ENCODE measurements around the gene RAVER1.

RAVER1 gene

GRCh38 chr19:10270616-10271394 is 62.5 kb downstream of the RAVER1 start, which contains the start of gene ICAM1:
Gene ICAM1 (plus strand): TSS chr19:10271120. CDS start chr19:10271160, 40 bp downstream.
- peak; percentile 62 for DNase-seq (ENCODE audit: low read depth)

DNA sequence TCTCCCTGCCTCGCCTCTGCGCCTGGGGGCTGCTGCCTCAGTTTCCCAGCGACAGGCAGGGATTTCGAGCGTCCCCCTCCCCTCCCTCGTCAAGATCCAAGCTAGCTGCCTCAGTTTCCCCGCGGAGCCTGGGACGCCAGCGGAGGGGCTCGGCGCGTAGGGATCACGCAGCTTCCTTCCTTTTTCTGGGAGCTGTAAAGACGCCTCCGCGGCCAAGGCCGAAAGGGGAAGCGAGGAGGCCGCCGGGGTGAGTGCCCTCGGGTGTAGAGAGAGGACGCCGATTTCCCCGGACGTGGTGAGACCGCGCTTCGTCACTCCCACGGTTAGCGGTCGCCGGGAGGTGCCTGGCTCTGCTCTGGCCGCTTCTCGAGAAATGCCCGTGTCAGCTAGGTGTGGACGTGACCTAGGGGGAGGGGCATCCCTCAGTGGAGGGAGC is 63.1 kb downstream of the RAVER1 start:
- DNase-seq (ENCODE audit: low read depth), result no peak

GRCh38 chr19:10269333-10270179 is 63.8 kb downstream of the RAVER1 start:
- DNase-seq (ENCODE audit: low read depth), result peak; percentile 81

DNA sequence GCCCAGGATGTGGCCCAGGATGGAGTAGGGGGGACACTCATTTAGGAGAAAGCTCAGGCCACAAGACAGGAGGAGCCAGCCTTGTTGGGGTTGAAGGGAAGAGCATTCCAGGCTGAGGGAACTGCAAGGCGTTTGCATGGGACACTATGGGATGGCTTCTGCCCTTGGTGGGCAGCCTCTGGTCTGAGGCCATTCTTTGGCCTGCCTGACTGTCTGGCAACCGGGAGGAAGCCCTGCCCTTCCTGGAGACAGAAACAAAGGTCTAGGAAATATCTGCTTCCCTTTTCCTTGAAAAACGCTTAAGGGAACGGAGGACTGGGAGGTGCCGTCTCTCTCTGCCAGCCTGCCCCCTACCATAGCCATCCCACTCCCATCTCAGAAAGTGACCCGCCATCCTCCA is 65.3 kb downstream of the RAVER1 start:
- DNase-seq (ENCODE audit: low read depth), result no peak

DNA sequence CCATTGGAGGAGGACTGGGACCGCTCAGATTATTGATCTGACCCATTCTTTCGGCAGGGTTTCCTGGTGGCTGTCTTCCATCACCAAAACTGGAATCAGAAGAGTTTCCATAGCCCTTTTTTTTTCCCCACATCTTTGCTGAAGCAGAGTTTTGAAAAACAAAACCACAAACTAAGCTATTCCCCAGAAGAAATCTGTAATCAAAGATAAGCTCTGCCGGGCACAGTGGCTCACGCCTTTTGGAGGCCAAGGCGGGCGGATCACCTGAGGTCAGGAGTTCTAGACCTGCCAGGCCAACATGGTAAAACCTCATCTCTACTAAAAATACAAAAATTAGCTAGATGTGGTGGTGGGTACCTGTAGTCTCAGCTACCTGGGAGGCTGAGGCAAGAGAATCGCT is 66.6 kb downstream of the RAVER1 start:
- DNase-seq (ENCODE audit: low read depth), result no peak

Data from activated T-cell treated with anti-CD3 and anti-CD28 coated beads for 24 hours (primary cell).